ENCODE measurements around the gene CTDSPL.

Gene CTDSPL

DNA sequence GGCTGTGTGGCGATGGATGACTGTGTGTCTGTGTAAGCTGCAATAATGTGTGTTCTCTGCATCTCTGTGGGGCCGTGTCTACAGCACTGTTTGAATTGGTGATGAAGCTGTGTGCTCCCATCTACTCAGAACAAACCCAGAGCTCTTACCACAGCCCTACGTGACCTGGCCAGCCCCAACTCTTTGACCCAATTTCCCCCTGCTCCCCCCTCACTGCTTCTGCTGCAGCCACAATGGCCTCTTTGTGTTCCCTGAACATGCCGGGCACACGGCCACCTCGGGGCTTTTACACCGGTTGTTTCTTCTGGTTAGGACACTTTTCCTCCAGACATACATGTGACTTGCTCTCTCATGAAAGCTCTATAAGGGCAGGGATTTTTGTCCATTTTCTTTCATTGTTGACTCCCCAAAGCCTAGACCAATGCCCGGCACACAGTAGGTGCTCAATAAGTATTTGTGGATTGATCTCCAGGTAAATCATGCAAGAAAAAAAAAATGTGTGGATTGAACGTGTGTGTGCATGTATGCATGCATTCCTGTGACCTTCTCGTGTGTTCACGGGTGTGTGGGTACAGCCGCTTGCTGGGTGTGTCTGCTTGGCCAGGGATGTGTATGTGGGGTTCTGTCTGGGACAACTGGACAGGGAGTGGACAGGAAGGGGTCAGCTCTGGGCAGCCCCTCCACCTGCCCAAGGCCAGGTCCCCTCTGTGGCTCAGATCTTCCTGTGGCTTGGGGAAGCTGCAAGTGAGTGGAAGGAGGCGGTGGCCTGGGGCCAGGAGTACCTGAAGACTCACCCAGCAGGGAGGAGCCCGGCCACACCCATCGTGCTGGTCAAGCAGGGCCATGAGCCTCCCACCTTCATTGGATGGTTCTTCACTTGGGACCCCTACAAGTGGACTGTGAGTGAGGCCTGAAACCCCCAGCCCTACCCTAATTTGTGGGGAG is 143.7 kb downstream of the CTDSPL start:
- no peak for DNase-seq

DNA sequence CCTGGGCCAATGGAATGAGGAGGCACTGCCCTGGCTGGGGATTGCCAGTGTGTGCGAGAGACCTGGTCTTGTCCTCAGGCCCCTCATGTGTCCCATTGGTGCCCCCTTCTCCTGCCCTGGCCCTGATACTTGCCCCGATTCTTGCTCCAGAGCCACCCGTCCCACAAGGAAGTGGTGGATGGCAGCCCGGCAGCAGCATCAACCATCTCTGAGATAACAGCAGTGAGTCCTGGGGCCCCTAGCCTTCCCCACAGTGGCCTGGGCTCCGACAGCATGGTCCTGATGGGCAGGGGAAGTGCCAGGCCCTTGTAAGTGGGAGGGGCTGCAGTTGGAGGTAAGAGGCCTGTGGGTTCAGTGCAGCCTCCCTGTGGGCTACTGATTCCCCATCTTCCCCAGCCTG is 144.4 kb downstream of the CTDSPL start:
- no peak for DNase-seq

- no peak for DNase-seq
These were observed 144.8 kb downstream of the CTDSPL start for GRCh38 chr3:38006445-38006995.

DNA sequence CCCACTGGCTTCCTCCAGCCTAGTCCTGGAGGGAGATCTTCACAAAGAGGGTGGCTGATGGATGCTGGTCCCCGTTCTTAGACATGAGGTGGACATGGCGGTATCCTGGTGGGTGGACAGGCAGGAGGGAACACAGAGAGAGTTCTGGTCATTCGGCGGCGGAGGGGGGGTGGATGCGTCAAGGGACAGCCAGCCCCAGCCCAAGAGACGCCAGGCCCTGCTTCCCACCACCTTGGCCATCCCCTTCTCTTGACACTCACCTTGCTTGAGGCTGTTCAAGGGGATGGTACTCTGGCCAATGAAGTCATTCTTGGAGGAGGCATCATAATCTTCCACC is 146.0 kb downstream of the CTDSPL start:
- no peak for DNase-seq

DNA sequence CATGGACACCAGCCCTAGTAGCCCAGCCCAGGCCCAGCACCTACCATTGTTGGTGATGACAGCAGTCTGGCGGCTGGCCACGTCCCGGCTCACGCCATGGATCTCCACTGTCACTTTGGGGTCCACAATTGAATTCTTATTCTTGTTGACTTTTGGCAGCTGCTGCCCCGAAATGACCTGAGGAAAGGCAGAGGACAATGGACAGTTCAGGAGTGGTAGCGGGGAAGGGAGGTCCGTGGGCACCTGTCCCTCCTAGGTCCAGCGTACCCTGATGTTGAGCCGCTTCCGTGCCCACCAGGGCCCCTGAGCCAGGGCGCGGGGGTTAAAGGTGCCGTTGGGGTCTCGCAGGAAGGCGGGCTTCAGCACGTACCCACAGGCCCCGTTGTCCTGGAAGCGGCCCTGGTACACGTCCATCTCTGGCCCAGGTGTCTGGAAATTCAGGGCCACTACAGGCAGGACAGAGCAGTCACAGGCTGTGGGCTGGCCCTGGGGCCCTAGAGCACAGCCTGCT is 146.6 kb downstream of the CTDSPL start:
- DNase-seq: no peak

GRCh38 chr3:38008971-38009580 is 147.4 kb downstream of the CTDSPL start:
- DNase-seq: no peak

- no peak for DNase-seq
These were observed 148.3 kb downstream of the CTDSPL start for GRCh38 chr3:38009807-38010591.

GRCh38 chr3:38011111-38011510 is 149.4 kb downstream of the CTDSPL start:
- no peak for DNase-seq

DNA sequence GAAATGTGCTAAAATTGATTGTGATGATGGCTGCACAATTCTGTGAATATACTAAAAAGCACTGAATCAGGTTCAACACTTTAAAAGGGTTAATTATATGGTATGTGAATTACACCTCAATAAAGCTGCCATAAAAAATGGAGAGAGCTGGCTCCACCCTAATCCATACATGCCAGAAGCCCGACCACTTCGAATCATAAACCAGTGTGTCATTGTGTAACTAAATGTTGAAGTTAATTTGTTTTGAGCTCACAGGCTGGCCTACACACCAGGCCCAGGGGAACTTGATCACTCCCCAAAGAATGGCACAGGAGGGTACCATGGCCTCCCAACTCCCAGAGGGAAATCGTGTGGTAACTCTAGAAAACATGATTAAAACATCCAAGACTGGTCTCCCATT is 153.8 kb downstream of the CTDSPL start:
- DNase-seq: no peak

GRCh38 chr3:38015984-38016383 is 154.3 kb downstream of the CTDSPL start:
- no peak for DNase-seq

GRCh38 chr3:38016410-38016809 is 154.7 kb downstream of the CTDSPL start:
- DNase-seq: no peak

- DNase-seq: no peak
These were observed 155.3 kb downstream of the CTDSPL start for GRCh38 chr3:38016847-38017444.

DNA sequence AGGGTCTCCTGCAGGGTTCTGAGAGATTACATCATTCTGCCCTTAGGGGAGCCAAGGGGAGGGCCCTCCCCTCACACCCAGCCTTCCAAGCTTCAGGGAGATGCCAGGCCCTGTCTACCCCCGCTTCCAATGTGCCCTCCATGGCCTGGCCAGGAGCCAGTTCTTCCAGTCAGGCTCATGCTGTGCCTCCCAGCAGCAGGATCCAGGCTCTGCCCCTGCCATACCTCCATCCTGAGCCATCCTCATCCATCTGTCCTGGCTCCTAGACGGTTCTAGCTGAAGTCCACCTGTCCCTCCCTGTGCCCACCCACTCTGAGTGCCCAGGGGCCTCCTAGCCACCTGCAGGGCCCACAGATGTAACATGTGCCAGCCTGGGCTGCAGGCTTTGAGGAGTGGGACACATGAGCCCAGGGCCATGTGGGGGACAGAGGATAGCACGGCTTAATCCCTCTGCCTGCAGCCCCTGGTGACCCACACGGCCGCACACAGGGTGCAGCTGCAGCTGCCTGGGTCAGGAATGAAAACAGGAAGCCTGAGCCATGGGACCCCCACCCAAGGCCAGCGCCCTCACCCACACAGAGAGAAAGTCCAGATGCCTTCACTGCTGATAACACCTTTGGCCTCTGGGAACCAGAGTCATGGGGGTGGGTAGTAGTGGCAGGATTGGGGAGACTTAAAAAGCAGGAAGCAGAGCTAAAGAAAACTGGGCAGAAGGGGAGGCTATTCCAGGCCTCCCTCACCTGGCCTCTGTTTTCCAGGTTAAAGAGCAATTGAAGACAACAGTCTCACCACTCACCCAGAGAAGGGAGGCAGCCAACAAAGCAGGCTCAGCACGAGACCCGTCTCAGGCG is 156.0 kb downstream of the CTDSPL start:
- peak in 1 of 2 experiments; percentile 13 for DNase-seq

DNA sequence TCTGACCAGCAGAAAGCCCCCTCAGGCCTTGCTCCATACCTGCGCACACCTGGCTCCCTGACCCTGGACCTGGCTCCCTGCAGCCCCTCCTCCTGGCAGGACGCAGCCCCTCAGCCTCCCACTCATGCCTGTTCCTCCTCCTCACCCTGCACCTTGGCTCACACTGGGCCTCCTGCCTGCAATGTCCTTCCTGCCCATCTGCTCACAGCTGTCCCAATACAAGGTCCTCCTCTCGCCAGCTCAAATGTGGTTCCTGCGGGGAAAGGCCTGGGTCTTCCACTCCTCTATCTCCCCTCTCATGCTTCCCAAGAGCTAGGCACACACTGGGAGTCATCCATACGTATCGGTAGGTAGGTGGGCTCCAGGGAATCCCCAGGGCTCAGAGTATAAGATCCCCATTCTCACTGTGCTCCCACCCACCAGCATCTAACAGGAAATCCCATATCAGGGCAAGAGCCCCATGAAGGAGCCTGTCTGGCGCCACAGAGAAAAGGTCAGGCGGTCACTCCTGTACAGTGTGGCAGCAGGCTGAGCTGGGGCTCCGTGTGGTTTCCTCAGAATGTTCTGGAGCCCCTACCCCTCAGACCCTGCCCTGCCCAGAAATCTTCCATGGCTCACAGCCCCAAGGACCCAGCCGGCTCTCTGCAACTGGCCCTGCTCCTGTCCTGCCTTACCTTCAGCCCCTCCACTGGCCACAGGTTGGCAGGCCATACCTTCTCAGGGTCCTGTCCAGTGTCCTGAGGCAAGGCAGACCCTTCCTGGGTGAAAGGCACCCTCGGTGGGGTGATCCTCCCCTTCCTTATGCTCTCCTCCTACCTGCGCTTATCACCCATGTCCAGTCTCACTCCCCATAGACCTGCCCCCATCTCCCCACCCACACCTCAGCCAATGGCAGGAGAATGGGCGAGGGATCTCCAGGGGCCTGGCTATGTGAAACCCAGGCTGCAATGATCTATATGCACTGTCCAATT is 156.9 kb downstream of the CTDSPL start:
- no peak for DNase-seq

- no peak for DNase-seq
These were observed 158.1 kb downstream of the CTDSPL start for GRCh38 chr3:38019658-38020341.

DNA sequence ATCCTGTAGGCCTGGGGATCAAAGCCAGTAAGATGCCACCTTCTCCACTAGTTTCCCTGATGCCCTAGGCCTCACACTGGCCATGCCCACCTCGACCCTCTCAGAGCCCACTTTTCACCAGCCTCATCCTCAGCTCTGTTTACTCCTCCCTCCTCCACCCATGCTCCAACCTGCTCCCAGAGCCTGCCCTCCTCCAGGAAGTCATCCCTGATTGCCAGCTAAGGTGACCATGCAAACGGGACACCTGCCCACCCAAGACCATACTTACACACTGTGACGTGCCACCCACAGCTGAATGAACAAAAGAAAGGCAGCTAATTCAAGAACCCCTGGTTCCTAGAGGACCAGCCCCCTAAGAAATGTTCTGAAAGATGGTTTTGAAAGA is 158.7 kb downstream of the CTDSPL start:
- no peak for DNase-seq

DNA sequence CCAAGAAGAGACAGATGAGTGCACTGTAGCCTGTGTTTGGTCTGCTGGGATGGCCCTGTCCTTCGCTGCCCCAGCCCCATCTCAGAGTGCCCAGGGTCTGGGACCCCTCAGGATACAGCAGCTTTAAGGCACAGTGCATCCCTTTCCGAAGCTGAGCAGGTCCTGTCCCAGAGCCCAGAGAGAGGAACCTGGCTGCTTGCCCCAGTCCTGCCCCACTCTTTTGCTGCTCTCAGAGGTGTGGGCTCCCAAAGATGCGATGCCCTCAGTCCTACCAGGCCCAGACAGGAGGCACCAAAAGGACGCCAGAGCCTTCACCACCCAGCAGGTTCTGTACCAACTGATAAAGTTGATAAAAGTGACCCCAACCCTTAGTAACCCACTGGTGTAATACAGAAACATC is 159.5 kb downstream of the CTDSPL start:
- DNase-seq: no peak

DNA sequence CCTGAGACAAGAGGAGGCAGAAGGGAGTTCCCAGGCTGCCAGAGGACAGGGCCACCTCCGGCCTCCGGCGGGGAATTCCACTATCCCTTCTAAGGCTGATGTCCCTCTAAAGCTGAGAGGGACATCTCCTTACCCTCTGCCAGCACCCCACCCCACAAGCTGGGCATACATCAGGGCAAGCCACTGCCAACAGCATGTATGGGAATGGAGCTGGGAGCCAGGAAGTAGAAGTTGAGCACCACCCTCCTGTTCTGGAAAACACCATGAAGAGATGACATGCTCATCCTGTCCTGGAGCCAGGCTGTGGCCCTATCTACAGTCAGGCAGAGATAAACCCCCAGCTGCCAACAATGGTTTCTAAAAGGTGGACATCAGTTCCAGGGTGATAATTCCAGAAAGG is 160.6 kb downstream of the CTDSPL start:
- no peak for DNase-seq

DNA sequence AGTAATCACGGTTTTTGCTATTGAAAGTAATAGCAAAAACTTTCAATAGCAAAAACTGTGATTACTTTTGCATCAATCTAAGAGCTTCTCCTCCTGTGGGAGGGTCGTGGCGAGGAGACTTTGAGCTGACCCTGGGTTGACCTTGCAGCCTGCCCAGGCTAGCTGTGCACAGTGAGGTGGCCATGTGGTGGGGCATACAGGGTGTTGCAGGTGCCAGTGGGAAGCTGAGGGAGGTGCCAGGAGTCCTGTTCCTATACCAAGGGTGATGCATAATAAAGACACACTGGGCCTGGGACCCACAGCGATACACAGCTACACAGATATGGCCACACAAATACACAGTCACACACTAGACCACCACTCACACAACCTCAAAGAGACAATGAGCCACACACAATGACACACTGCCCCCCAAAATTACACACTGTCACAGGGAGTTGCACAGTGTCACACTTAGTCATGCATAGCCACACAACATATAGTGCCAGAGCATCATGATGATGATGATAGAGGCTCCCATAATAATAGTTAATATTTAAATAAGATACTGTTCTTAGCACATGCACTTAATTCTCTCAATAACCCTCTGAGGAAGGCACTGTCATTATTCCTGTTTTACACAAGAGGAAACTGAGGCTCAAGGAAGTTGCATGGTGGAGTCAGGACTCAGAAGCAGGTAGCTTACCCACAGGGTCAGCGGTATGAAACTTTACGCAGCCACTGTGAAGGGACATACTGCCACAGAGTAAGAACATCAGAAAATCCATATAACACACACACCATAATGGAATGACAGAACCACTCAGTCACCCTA is 161.4 kb downstream of the CTDSPL start:
- no peak for DNase-seq

Data from NCI-H446 (cell line).